Tibial nerve (tissue), 4 donors: ENCODE data around the gene SLC24A3. TPM values are rescaled to one million over a fixed set of nuclear protein-coding genes. Genes with fewer than 3 reads are reported as not detected.

ENCODE experiments used
- DNase-seq, 2 donors: peaks; one replicate each; pipeline ENCODE4 v3.0.0-alpha.2; 2019; ENCODE audit warnings: low spot score in 2 of 2
- H3K27ac ChIP-seq, 4 donors: fragments of 200-600 bp; sonication (generic) in 3 of 4; one replicate each; pipeline ENCODE4 v1.5.1; 2017 to 2019; ENCODE audit warnings: mild to moderate bottlenecking in 1 of 4
- H3K27me3 ChIP-seq, 2 donors: fragments of 200-600 bp; sonication (generic) in 1 of 2; one replicate each; pipeline versions ENCODE4 v1.5.1 to v1.6.0; 2017 to 2019
- H3K36me3 ChIP-seq, 3 donors: fragments of 200-600 bp; sonication (generic); one replicate each; pipeline ENCODE4 v1.5.1; 2018 to 2019
- H3K4me1 ChIP-seq, 4 donors: fragments of 200-600 bp; sonication (generic) in 3 of 4; one replicate each; pipeline ENCODE4 v1.5.1; 2017 to 2019
- H3K4me3 ChIP-seq, 4 donors: fragments of 200-600 bp; sonication (generic) in 3 of 4; one replicate each; pipeline ENCODE4 v1.5.1; 2017 to 2019; ENCODE audit warnings: mild to moderate bottlenecking in 1 of 4, moderate library complexity in 1 of 4
- H3K9me3 ChIP-seq, 4 donors: fragments of 200-600 bp; sonication (generic) in 3 of 4; one replicate each; pipeline ENCODE4 v1.5.1; 2017 to 2019
- EP300 ChIP-seq, 2 donors: sonication (generic); formaldehyde crosslinking; IDR thresholded peaks; one replicate each; pipeline ENCODE4 v1.6.1; 2017; ENCODE audit warnings: antibody characterized with exemption in 2 of 2, mild to moderate bottlenecking in 1 of 2
- POLR2A ChIP-seq, 2 donors: fragments of 450-650 bp; IDR thresholded peaks; one replicate each; pipeline ENCODE4 v1.6.1; 2017; ENCODE audit warnings: antibody characterized with exemption in 2 of 2, mild to moderate bottlenecking in 2 of 2, moderate library complexity in 2 of 2
- WGBS, 2 donors: methylation state at CpG; one replicate each; pipeline ENCODE4 v1.1.5; 2018; 5-methylcytosine and 5-hydroxymethylcytosine counted together
- total RNA-seq, 4 donors: library from RNA; depleted of rRNA; stranded (reverse); fragments of >200 nt; gene quantifications; one replicate each; pipeline ENCODE4 v1.1.0, GENCODE V29; 2016
- TF ChIP-seq, protein P1 (sequence below), 5 experiments: fragments of 200-600 bp in 3 of 5; fragments of 450-650 bp in 2 of 5; sonication (generic) in 3 of 5; IDR thresholded peaks; one replicate each; pipeline ENCODE4 v1.5.1; 2016 to 2019; ENCODE audit warnings: antibody characterized with exemption in 5 of 5, mild to moderate bottlenecking in 3 of 5, moderate library complexity in 2 of 5

Gene SLC24A3
- total RNA-seq, 4 donors from 2014 or later: 1.3 to 4.0 (median 2.7) TPM

DNA sequence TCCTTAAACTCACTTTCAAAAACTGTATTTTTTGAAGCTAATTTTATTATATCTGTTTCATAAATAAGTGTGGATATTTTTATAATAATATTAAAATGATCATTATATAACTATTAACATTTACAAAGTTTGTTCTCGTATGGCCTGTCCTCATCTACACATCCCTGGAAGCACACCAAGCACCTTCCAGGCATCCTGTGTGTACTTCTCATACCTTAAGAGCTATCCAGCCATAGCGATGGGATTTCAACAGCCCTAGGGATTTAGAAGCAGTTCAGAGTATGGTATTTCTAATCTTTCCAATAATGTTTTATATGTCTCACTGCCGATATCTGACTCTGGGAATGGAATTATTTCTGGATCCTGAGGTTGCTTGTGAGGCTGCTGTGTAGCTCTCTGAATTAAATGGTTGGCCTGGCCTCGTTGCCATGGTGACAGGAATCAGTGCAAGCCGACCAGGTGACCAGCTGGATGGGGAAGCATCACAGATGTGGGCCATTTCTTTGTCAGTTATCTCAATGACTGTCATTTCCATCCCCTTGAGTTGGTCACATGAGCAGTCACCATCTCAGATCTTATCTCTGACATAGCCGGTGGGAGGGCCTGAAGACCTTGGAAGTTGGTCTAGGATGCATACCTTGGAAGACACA lies 280.4 kb downstream of the SLC24A3 start:
- Histone ChIP-seq H3K27ac (no peak overlapping the region), H3K27me3 (no peaks in the 10 kb centered on the region), H3K36me3 (no peaks in the 10 kb centered on the region), H3K9me3 (no peaks in the 10 kb centered on the region), H3K4me3 (no peak overlapping the region), H3K4me1 (peaks cover 0 to 7% (median 0%) of the 10 kb centered on the region in 4 donors)
- 76 to 83% methylated on average over 6 of the region's 6 CpGs for WGBS, 2 donors
- no peak for DNase-seq
- no peak for TF ChIP-seq EP300 (IDR thresholded peaks at IDR 0.05)
- TF ChIP-seq, protein P1, sequence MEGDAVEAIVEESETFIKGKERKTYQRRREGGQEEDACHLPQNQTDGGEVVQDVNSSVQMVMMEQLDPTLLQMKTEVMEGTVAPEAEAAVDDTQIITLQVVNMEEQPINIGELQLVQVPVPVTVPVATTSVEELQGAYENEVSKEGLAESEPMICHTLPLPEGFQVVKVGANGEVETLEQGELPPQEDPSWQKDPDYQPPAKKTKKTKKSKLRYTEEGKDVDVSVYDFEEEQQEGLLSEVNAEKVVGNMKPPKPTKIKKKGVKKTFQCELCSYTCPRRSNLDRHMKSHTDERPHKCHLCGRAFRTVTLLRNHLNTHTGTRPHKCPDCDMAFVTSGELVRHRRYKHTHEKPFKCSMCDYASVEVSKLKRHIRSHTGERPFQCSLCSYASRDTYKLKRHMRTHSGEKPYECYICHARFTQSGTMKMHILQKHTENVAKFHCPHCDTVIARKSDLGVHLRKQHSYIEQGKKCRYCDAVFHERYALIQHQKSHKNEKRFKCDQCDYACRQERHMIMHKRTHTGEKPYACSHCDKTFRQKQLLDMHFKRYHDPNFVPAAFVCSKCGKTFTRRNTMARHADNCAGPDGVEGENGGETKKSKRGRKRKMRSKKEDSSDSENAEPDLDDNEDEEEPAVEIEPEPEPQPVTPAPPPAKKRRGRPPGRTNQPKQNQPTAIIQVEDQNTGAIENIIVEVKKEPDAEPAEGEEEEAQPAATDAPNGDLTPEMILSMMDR (IDR thresholded peaks at IDR 0.05): no peak
- no peak for TF ChIP-seq POLR2A (IDR thresholded peaks at IDR 0.05)

DNA sequence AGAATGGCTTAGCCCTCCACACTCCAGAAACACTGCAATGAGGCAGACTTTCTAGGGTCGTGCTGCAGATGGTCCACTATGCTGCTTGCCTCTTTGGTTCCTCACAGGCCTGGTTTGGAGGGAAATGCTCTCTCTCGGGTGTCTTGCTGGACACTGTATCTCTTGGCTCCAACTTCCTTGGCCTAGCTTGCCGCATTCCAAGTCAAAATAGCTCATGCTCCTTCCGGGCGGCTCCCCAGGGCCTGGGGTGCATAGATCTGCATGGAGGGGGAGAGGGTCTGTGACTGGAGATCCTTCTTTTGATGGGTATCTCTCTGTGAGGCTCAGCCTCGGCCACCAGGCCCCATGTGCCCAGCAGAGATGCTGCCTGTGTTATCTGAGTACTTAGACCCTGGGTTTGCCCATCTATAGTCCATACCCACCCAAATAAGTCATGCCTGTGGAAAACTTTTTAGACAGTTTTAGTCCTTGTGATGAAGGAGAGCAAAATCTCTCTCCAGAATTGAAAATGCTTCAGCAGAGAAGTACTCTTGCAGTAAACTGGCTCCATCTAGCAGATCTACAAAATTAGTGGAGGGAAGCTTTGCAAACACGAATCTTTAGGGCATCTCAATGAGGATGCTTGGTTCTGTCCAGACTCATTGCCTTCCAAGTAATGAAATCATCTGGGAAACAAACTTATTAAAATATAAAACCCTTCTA lies 281.5 kb downstream of the SLC24A3 start:
- 27 to 28% methylated on average over 7 of the region's 7 CpGs for WGBS, 2 donors
- no peaks in the 10 kb centered on the region for H3K36me3 ChIP-seq
- H3K4me1 ChIP-seq: peaks cover 0 to 7% (median 0%) of the 10 kb centered on the region in 4 donors
- no peak overlapping the region for H3K4me3 ChIP-seq
- no peak overlapping the region for H3K27ac ChIP-seq
- no peak for DNase-seq
- no peaks in the 10 kb centered on the region for H3K27me3 ChIP-seq
- TF ChIP-seq, protein P1 (IDR thresholded peaks at IDR 0.05): no peak
- TF ChIP-seq EP300 (IDR thresholded peaks at IDR 0.05) (no peak), POLR2A (IDR thresholded peaks at IDR 0.05) (no peak)
- H3K9me3 ChIP-seq: no peaks in the 10 kb centered on the region

DNA sequence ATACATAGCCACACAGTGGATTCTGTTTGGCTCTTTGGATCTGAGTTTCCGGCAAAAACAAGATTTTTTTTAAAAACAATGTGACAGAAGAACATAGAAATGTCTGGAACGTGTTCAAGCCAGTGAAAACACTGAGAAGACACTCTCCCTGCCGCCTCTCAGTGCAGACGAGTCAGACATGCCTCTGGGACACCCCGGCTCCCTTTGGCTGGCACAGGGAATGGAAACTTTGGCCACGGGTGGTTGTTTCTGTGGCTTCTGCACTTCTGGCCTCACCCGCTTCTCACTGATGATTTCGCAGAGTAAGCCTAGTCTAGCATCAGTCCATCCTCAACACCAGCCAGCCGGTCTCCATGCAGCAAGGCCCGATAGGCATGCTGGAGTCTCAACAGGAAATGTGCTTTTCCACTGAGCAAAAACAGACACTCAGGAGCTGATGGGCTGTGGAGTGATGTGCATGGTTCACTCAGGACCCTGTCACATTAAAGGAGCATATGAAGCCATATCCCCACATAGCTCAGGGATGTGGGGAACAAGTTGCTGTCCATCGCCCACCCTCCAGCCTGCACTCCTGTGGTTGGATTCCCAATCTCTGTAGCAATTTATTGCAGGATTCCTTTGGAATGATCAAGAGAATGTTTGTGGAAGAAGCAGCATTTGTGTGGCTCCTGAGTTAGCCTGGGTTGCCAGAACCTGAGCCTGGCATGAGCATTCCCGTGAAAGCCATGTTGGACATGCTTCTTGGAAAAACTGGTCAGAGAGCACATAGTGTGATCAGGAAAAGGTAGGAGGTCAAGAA lies 283.7 kb downstream of the SLC24A3 start:
- no peak for TF ChIP-seq POLR2A (IDR thresholded peaks at IDR 0.05)
- TF ChIP-seq, protein P1 (IDR thresholded peaks at IDR 0.05): no peak
- no peak for TF ChIP-seq EP300 (IDR thresholded peaks at IDR 0.05)
- peaks cover 0 to 7% (median 0%) of the 10 kb centered on the region in 4 donors for H3K4me1 ChIP-seq
- WGBS, 2 donors: 73 to 74% methylated on average over 11 to 12 of the region's 12 CpGs
- no peaks in the 10 kb centered on the region for H3K9me3 ChIP-seq
- no peaks in the 10 kb centered on the region for H3K36me3 ChIP-seq
- DNase-seq: no peak
- H3K27ac ChIP-seq: no peak overlapping the region
- no peaks in the 10 kb centered on the region for H3K27me3 ChIP-seq
- H3K4me3 ChIP-seq: no peak overlapping the region

DNA sequence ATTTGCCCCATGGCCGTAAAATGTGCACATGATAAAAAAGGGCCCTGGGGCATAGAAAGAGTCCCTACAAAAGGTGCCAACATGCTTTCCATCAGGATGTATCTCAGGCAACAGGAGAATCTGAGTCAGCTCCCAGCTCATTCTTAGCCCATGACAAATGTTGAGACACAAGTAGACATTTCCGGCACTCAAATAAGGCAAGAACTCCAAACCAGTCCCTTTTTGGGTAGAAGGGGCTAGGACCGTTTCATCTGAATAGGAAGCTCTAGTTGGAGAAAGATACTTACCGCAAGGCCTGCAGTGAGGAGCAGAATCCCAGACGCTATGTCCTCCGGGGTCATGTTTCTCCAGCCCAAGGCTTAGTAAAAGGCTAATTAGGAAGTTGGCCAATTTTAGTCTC lies 284.6 kb downstream of the SLC24A3 start:
- peaks cover 0 to 7% (median 0%) of the 10 kb centered on the region in 4 donors for H3K4me1 ChIP-seq
- H3K9me3 ChIP-seq: no peaks in the 10 kb centered on the region
- H3K36me3 ChIP-seq: no peaks in the 10 kb centered on the region
- no peaks in the 10 kb centered on the region for H3K27me3 ChIP-seq
- H3K27ac ChIP-seq: no peak overlapping the region
- WGBS, 2 donors: 84 to 87% methylated on average over 6 of the region's 6 CpGs
- no peak for DNase-seq
- TF ChIP-seq POLR2A (IDR thresholded peaks at IDR 0.05): no peak
- no peak for TF ChIP-seq EP300 (IDR thresholded peaks at IDR 0.05)
- TF ChIP-seq, protein P1 (IDR thresholded peaks at IDR 0.05): no peak
- no peak overlapping the region for H3K4me3 ChIP-seq
